Stimulated activated CD8-positive, alpha-beta memory T cell treated with anti-CD3 and anti-CD28 coated beads, Interleukin-7, amount 100 ng/mL, for 1 hour (primary cell): ENCODE data around the gene ARHGAP44.
"Not testable (repeated sequence)": the region's sequence is repeated elsewhere in the genome, so short reads cannot be mapped to it uniquely, and the experiment has no call there.

Experiments used
- DNase-seq, 2 donors: peaks; one replicate each; pipeline ENCODE4 v3.0.0-alpha.2; 2020; ENCODE audit warnings: low read depth in 2 of 2

ARHGAP44 gene

GRCh38 chr17:12963505-12963904 lies 174.2 kb downstream of the ARHGAP44 start:
- no peak for DNase-seq

- DNase-seq = no peak
Measured at GRCh38 chr17:12964162-12964561, 174.9 kb downstream of the ARHGAP44 start.

- no peak for DNase-seq
Measured at GRCh38 chr17:12964840-12965239, 175.5 kb downstream of the ARHGAP44 start.

GRCh38 chr17:12965988-12966387 lies 176.7 kb downstream of the ARHGAP44 start:
- no peak for DNase-seq

- DNase-seq = no peak
Measured at GRCh38 chr17:12966413-12966812, 177.1 kb downstream of the ARHGAP44 start.

- no peak for DNase-seq
Measured at GRCh38 chr17:12967962-12968361, 178.7 kb downstream of the ARHGAP44 start.

GRCh38 chr17:12973496-12974004 lies 184.3 kb downstream of the ARHGAP44 start:
- no peak for DNase-seq

GRCh38 chr17:12974005-12974531 lies 184.8 kb downstream of the ARHGAP44 start:
- no peak for DNase-seq

GRCh38 chr17:12977008-12977751 lies 187.9 kb downstream of the ARHGAP44 start:
- no peak for DNase-seq

- not testable (repeated sequence) for DNase-seq
Measured at GRCh38 chr17:12978787-12979186, 189.5 kb downstream of the ARHGAP44 start.

GRCh38 chr17:12979246-12979645 lies 189.9 kb downstream of the ARHGAP44 start:
- DNase-seq = no peak

- no peak for DNase-seq
Measured at GRCh38 chr17:12979826-12980500, 190.7 kb downstream of the ARHGAP44 start.

GRCh38 chr17:12982224-12982623 lies 192.9 kb downstream of the ARHGAP44 start:
- DNase-seq = no peak

- no peak for DNase-seq
Measured at GRCh38 chr17:12983991-12984884, 194.9 kb downstream of the ARHGAP44 start.

GRCh38 chr17:12985431-12986293 lies 196.4 kb downstream of the ARHGAP44 start:
- DNase-seq = no peak

- DNase-seq = no peak
Measured at GRCh38 chr17:12987120-12987519, 197.8 kb downstream of the ARHGAP44 start.

GRCh38 chr17:12990041-12990808 lies 200.9 kb downstream of the ARHGAP44 start:
- DNase-seq = no peak

- no peak for DNase-seq
Measured at GRCh38 chr17:12990926-12991325, 201.6 kb downstream of the ARHGAP44 start.

- no peak for DNase-seq
Measured at GRCh38 chr17:12992676-12993075, 203.4 kb downstream of the ARHGAP44 start.

GRCh38 chr17:12993631-12994030 lies 204.3 kb downstream of the ARHGAP44 start:
- DNase-seq = no peak
